K562 (cell line): ENCODE results near the gene MBD6. TPM values are rescaled to one million over a fixed set of nuclear protein-coding genes. Genes with fewer than 3 reads are reported as not detected.
A peak's percentile ranks its signal among the peaks of the same experiment; 100 is the strongest.

Experiments
- CTBP1 ChIP-seq: fragments of 450-650 bp; IDR thresholded peaks from 2 replicates; pipeline ENCODE4 v1.6.1; 2016; ENCODE audit warnings: borderline replicate concordance
- HMGN3 ChIP-seq: IDR thresholded peaks from 2 replicates; pipeline ENCODE4 v1.6.1; 2011; ENCODE audit warnings: borderline replicate concordance, low read depth, mild to moderate bottlenecking, mixed read lengths, low read length; ENCODE audit not compliant: insufficient read length; ENCODE audit errors: extremely low read depth
- HNRNPH1 ChIP-seq: fragments of 200-400 bp; formaldehyde crosslinking; optimal IDR thresholded peaks from 2 replicates; pipeline ENCODE3; 2017; ENCODE audit warnings: low read depth, mild to moderate bottlenecking, low read length, moderate library complexity
- KDM4B ChIP-seq, 2 experiments: fragments of 450-650 bp in 1 of 2; sonication (generic) in 1 of 2; IDR thresholded peaks; 2 replicates each; pipeline ENCODE4 v1.6.1; 2016 to 2017; ENCODE audit warnings: borderline replicate concordance in 2 of 2, antibody characterized with exemption in 1 of 2, low read depth in 1 of 2, mild to moderate bottlenecking in 1 of 2
- MTF1 ChIP-seq: fragments of 250-450 bp; sonication (Bioruptor Pico); IDR thresholded peaks from 2 replicates; pipeline ENCODE4 v1.9.0; 2021; ENCODE audit warnings: moderate library complexity, mild to moderate bottlenecking, inconsistent platforms, borderline replicate concordance
- NCOR1 ChIP-seq: fragments of 450-650 bp; IDR thresholded peaks from 2 replicates; pipeline ENCODE4 v1.6.1; 2016; ENCODE audit warnings: mild to moderate bottlenecking, moderate library complexity
- RAD21 ChIP-seq, 2 experiments: fragments of 250-450 bp in 1 of 2; fragments of 450-650 bp in 1 of 2; sonication (Bioruptor Pico) in 1 of 2; formaldehyde crosslinking in 1 of 2; IDR thresholded peaks in 1 of 2; conservative IDR thresholded peaks in 1 of 2; 2 replicates each; pipeline versions ENCODE4 v1.4.0 to v1.8.0; 2020 to 2022; ENCODE audit warnings: mild to moderate bottlenecking in 2 of 2, moderate library complexity in 1 of 2
- RBBP5 ChIP-seq: fragments of 200-600 bp; sonication (generic); IDR thresholded peaks from 2 replicates; pipeline ENCODE4 v1.6.1; 2012; ENCODE audit warnings: borderline replicate concordance, mild to moderate bottlenecking, low read length, control low read depth, inconsistent platforms; ENCODE audit not compliant: insufficient read depth, poor library complexity, severe bottlenecking
- RBM39 ChIP-seq: fragments of 200-400 bp; formaldehyde crosslinking; optimal IDR thresholded peaks from 2 replicates; pipeline ENCODE3; 2018; ENCODE audit warnings: low read depth, low read length
- SMAD2 ChIP-seq: fragments of 150-350 bp; IDR thresholded peaks from 2 replicates; pipeline ENCODE4 v1.6.1; 2014; ENCODE audit warnings: low read depth, mild to moderate bottlenecking, low read length
- SUPT5H ChIP-seq: fragments of 450-650 bp; IDR thresholded peaks from 2 replicates; pipeline ENCODE4 v1.6.1; 2016
- TAL1 ChIP-seq: fragments of 450-650 bp; IDR thresholded peaks from 2 replicates; pipeline ENCODE4 v1.6.1; 2016; ENCODE audit warnings: mild to moderate bottlenecking
- U2AF1 ChIP-seq: fragments of 200-400 bp; formaldehyde crosslinking; optimal IDR thresholded peaks from 2 replicates; pipeline ENCODE3; 2017; ENCODE audit warnings: mild to moderate bottlenecking, low read depth, low read length, moderate library complexity
- YY1 ChIP-seq, 3 experiments: IDR thresholded peaks; 2 replicates each; pipeline ENCODE4 v1.6.1; 2011; ENCODE audit warnings: low read length in 2 of 3, mild to moderate bottlenecking in 2 of 3, moderate library complexity in 2 of 3, borderline replicate concordance in 1 of 3, control low read depth in 1 of 3, low read depth in 1 of 3; ENCODE audit not compliant: insufficient read depth in 3 of 3, insufficient replicate concordance in 2 of 3, control insufficient read depth in 1 of 3, insufficient read length in 1 of 3; ENCODE audit errors: extremely low read depth in 1 of 3
- ZNF3 ChIP-seq: fragments of 250-450 bp; sonication (Bioruptor Pico); IDR thresholded peaks from 2 replicates; pipeline ENCODE4 v1.5.0; 2021; ENCODE audit warnings: mild to moderate bottlenecking, moderate library complexity
- ZNF431 ChIP-seq: sonication (generic); formaldehyde crosslinking; IDR thresholded peaks from 2 replicates; pipeline ENCODE4 v1.8.0; 2022; ENCODE audit warnings: mild to moderate bottlenecking, missing genetic modification reagents
- ZNF511 ChIP-seq: sonication (generic); formaldehyde crosslinking; IDR thresholded peaks from 2 replicates; pipeline ENCODE4 v1.8.0; 2022; ENCODE audit warnings: mild to moderate bottlenecking, missing genetic modification reagents
- polyA plus RNA-seq, 8 experiments: library from polyadenylated mRNA; depleted of rRNA in 4 of 8; stranded (reverse) in 5 of 8; unstranded in 3 of 8; fragments of >200 nt; fragmentation: Nextera tagmentation in 2 of 8; fragmentation: Illumina TruSeq in 1 of 8; extraction: Ambion mirVana in 2 of 8; extraction: Trizol in 1 of 8; gene quantifications; 2 replicates each; pipeline versions ENCODE4 v1.2.1 to v1.2.3, GENCODE V29; 2011 to 2014; ENCODE audit warnings: inconsistent platforms in 1 of 8, missing spikeins in 1 of 8
- total RNA-seq, 7 experiments: library from RNA; depleted of rRNA in 6 of 7; stranded (reverse); fragments of >200 nt in 6 of 7; fragmentation: Illumina TruSeq in 2 of 7; extraction: Trizol in 2 of 7; gene quantifications; 2 replicates each; pipeline versions ENCODE4 v1.2.1 to v1.2.3, GENCODE V29; 2011 to 2021; ENCODE audit warnings: low replicate concordance in 1 of 7
- TF ChIP-seq, protein P1 (sequence below): fragments of 250-450 bp; sonication (Bioruptor Pico); IDR thresholded peaks from 2 replicates; pipeline ENCODE4 v1.4.0; 2020
- TF ChIP-seq, protein P2 (sequence below): fragments of 450-650 bp; IDR thresholded peaks from one replicate; pipeline ENCODE4 v1.6.1; 2018; ENCODE audit warnings: mild to moderate bottlenecking, moderate library complexity; ENCODE audit not compliant: partially characterized antibody

The MBD6 gene
- total and polyA plus RNA-seq, 9 of the 15 experiments (the other 6 are each of a cell fraction or from before 2014, with no cell fraction given), result 2.0 to 54.8 (median 3.8) TPM

GRCh38 chr12:57549909-57550640 lies 27.5 kb downstream of the MBD6 start, which contains the start of gene KIF5A (continued):
- TF ChIP-seq ZNF3 (no peak), ZNF431 (CRISPR knock-in tag) (no peak), HNRNPH1 (no peak), MTF1 (no peak), YY1 (IDR thresholded peaks at IDR 0.05; ENCODE audit: borderline replicate concordance in 1 of 3, control insufficient read depth in 1 of 3, extremely low read depth in 1 of 3, insufficient read depth in 3 of 3, insufficient read length in 1 of 3, insufficient replicate concordance in 2 of 3, low read depth in 1 of 3, low read length in 2 of 3) (peak in 2 of 3 experiments; percentile 47 to 50), SMAD2 (no peak), RBM39 (no peak), NCOR1 (no peak), U2AF1 (no peak), ZNF511 (CRISPR knock-in tag) (0 out of 2 replicates have a peak, but pooled peaks have one; percentile 40), SUPT5H (peak; percentile 60), HMGN3 (peak; percentile 46), KDM4B (IDR thresholded peaks at IDR 0.05; ENCODE audit: borderline replicate concordance in 2 of 2, low read depth in 1 of 2) (no peak), CTBP1 (peak; percentile 84), RBBP5 (peak; percentile 42), RAD21 (CRISPR knock-in tag; conservative IDR thresholded peaks at IDR 0.05 in 1 of 2, IDR thresholded peaks at IDR 0.05 in 1 of 2) (0 out of 4 replicates have a peak, but pooled peaks of 1 of the 2 experiments have one; percentile 9), TAL1 (no peak)
- TF ChIP-seq, protein P1, sequence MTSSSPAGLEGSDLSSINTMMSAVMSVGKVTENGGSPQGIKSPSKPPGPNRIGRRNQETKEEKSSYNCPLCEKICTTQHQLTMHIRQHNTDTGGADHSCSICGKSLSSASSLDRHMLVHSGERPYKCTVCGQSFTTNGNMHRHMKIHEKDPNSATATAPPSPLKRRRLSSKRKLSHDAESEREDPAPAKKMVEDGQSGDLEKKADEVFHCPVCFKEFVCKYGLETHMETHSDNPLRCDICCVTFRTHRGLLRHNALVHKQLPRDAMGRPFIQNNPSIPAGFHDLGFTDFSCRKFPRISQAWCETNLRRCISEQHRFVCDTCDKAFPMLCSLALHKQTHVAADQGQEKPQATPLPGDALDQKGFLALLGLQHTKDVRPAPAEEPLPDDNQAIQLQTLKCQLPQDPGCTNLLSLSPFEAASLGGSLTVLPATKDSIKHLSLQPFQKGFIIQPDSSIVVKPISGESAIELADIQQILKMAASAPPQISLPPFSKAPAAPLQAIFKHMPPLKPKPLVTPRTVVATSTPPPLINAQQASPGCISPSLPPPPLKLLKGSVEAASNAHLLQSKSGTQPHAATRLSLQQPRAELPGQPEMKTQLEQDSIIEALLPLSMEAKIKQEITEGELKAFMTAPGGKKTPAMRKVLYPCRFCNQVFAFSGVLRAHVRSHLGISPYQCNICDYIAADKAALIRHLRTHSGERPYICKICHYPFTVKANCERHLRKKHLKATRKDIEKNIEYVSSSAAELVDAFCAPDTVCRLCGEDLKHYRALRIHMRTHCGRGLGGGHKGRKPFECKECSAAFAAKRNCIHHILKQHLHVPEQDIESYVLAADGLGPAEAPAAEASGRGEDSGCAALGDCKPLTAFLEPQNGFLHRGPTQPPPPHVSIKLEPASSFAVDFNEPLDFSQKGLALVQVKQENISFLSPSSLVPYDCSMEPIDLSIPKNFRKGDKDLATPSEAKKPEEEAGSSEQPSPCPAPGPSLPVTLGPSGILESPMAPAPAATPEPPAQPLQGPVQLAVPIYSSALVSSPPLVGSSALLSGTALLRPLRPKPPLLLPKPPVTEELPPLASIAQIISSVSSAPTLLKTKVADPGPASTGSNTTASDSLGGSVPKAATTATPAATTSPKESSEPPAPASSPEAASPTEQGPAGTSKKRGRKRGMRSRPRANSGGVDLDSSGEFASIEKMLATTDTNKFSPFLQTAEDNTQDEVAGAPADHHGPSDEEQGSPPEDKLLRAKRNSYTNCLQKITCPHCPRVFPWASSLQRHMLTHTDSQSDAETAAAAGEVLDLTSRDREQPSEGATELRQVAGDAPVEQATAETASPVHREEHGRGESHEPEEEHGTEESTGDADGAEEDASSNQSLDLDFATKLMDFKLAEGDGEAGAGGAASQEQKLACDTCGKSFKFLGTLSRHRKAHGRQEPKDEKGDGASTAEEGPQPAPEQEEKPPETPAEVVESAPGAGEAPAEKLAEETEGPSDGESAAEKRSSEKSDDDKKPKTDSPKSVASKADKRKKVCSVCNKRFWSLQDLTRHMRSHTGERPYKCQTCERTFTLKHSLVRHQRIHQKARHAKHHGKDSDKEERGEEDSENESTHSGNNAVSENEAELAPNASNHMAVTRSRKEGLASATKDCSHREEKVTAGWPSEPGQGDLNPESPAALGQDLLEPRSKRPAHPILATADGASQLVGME (CRISPR knock-in tag), result 0 out of 2 replicates have a peak, but pooled peaks have one; percentile 56
- TF ChIP-seq, protein P2, sequence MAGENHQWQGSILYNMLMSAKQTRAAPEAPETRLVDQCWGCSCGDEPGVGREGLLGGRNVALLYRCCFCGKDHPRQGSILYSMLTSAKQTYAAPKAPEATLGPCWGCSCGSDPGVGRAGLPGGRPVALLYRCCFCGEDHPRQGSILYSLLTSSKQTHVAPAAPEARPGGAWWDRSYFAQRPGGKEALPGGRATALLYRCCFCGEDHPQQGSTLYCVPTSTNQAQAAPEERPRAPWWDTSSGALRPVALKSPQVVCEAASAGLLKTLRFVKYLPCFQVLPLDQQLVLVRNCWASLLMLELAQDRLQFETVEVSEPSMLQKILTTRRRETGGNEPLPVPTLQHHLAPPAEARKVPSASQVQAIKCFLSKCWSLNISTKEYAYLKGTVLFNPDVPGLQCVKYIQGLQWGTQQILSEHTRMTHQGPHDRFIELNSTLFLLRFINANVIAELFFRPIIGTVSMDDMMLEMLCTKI, result no peak
